ENCODE results near the gene TMEM170B.
"Not testable (repeated sequence)": the region's sequence is repeated elsewhere in the genome, so short reads cannot be mapped to it uniquely, and the experiment has no call there.

The TMEM170B gene

GRCh38 chr6:11528996-11529395 lies 8.6 kb upstream of the TMEM170B start:
- no peak for ATAC-seq
- DNase-seq: no peak

GRCh38 chr6:11532097-11532496 lies 5.5 kb upstream of the TMEM170B start:
- no peak for ATAC-seq
- DNase-seq: no peak

GRCh38 chr6:11534561-11534960 lies 3.0 kb upstream of the TMEM170B start:
- DNase-seq (no peak), ATAC-seq (no peak)

- ATAC-seq (no peak), DNase-seq (no peak)
Measured at GRCh38 chr6:11535801-11536230, 1.7 kb upstream of the TMEM170B start.

- DNase-seq (peak; percentile 15), ATAC-seq (no peak)
Measured at GRCh38 chr6:11536795-11537194, 754 bp upstream of the TMEM170B start.

GRCh38 chr6:11538052-11538818 lies 686 bp downstream of the TMEM170B start:
- DNase-seq: peak; percentile 38
- ATAC-seq: no peak

- ATAC-seq (no peak), DNase-seq (no peak)
Measured at GRCh38 chr6:11538819-11539468, 1.4 kb downstream of the TMEM170B start.

- ATAC-seq (no peak), DNase-seq (no peak)
Measured at GRCh38 chr6:11542863-11543262, 5.3 kb downstream of the TMEM170B start.

GRCh38 chr6:11543919-11544518 lies 6.5 kb downstream of the TMEM170B start:
- ATAC-seq (no peak), DNase-seq (no peak)

- ATAC-seq: not testable (repeated sequence)
Measured at GRCh38 chr6:11547846-11548245, 10.3 kb downstream of the TMEM170B start.

GRCh38 chr6:11548578-11548977 lies 11.0 kb downstream of the TMEM170B start:
- DNase-seq, ATAC-seq: not testable (repeated sequence)

More at GRCh38 chr6:11547846-11548245, 10.3 kb downstream of the TMEM170B start:
- DNase-seq: not testable (repeated sequence)

- ATAC-seq (no peak), DNase-seq (no peak)
Measured at GRCh38 chr6:11551053-11551452, 13.5 kb downstream of the TMEM170B start.

- ATAC-seq (no peak), DNase-seq (no peak)
Measured at GRCh38 chr6:11552442-11552841, 14.9 kb downstream of the TMEM170B start.

- ATAC-seq (no peak), DNase-seq (no peak)
Measured at GRCh38 chr6:11553824-11554223, 16.3 kb downstream of the TMEM170B start.

GRCh38 chr6:11556309-11556708 lies 18.8 kb downstream of the TMEM170B start:
- no peak for DNase-seq
- no peak for ATAC-seq

GRCh38 chr6:11563793-11564192 lies 26.2 kb downstream of the TMEM170B start:
- DNase-seq (no peak), ATAC-seq (no peak)

GRCh38 chr6:11566609-11567008 lies 29.1 kb downstream of the TMEM170B start:
- DNase-seq (no peak), ATAC-seq (no peak)

GRCh38 chr6:11571073-11571472 lies 33.5 kb downstream of the TMEM170B start:
- ATAC-seq (no peak), DNase-seq (no peak)

GRCh38 chr6:11575408-11576033 lies 38.0 kb downstream of the TMEM170B start:
- ATAC-seq: peak; percentile 97

GRCh38 chr6:11580686-11581405 lies 43.3 kb downstream of the TMEM170B start:
- no peak for ATAC-seq
- no peak for DNase-seq

More at GRCh38 chr6:11575408-11576033, 38.0 kb downstream of the TMEM170B start:
- peak; percentile 34 for DNase-seq

GRCh38 chr6:11584244-11584643 lies 46.7 kb downstream of the TMEM170B start:
- DNase-seq: no peak
- ATAC-seq: no peak

- DNase-seq: no peak
- ATAC-seq: no peak
Measured at GRCh38 chr6:11585426-11586016, 48.0 kb downstream of the TMEM170B start.

Data from stimulated activated naive CD8-positive, alpha-beta T cell treated with anti-CD3 and anti-CD28 coated beads, Interleukin-15, Interleukin-2, amounts not matched to agents 100 U/mL and 50 U/mL, for 24 hours (primary cell).